ENCODE measurements around the gene DHX15.
A peak's percentile ranks its signal among the peaks of the same experiment; 100 is the strongest.

DHX15 gene

GRCh38 chr4:24550441-24551175 is 33.7 kb downstream of the DHX15 start:
- in situ Hi-C loops (cut with MboI; ENCODE audit: low sequenced_read_pairs), result no loop called here
- no peaks in the 10 kb centered on the region for H3K9me3 ChIP-seq
- peaks cover 70% of the 10 kb centered on the region for H3K36me3 ChIP-seq (replicated peaks)
- H3K27me3 ChIP-seq (ENCODE audit: low read depth), result no peaks in the 10 kb centered on the region
- DNase-seq (ENCODE audit: low spot score in 2 of 2), result no peak
- no peak overlapping the region for H3K4me3 ChIP-seq
- H3K4me1 ChIP-seq, result peaks cover 9% of the 10 kb centered on the region

DNA sequence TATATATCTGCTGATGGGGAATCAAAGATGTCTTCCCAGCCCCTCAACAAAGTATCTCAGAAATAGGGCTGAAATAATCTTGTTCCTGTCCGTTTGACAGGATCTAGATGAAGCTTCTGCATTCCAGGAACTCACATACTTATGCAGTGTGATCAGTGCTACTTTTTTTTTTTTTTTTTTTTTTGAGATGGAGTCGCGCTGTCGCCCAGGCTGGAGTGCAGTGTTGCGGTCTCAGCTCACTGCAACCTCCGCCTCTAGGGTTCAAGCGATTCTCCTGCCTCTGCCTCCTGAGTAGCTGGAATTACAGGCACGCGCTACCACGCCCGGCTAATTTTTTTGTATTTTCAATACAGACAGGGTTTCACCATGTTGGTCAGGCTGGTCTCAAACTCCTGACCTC is 36.4 kb downstream of the DHX15 start:
- Histone ChIP-seq H3K27me3 (ENCODE audit: low read depth) (no peaks in the 10 kb centered on the region), H3K9me3 (no peaks in the 10 kb centered on the region), H3K36me3 (replicated peaks) (peaks cover 63% of the 10 kb centered on the region), H3K4me1 (peaks cover 30% of the 10 kb centered on the region), H3K4me3 (no peak overlapping the region)
- in situ Hi-C loops (cut with MboI; ENCODE audit: low sequenced_read_pairs), result no loop called here
- DNase-seq (ENCODE audit: low spot score in 2 of 2), result no peak

DNA sequence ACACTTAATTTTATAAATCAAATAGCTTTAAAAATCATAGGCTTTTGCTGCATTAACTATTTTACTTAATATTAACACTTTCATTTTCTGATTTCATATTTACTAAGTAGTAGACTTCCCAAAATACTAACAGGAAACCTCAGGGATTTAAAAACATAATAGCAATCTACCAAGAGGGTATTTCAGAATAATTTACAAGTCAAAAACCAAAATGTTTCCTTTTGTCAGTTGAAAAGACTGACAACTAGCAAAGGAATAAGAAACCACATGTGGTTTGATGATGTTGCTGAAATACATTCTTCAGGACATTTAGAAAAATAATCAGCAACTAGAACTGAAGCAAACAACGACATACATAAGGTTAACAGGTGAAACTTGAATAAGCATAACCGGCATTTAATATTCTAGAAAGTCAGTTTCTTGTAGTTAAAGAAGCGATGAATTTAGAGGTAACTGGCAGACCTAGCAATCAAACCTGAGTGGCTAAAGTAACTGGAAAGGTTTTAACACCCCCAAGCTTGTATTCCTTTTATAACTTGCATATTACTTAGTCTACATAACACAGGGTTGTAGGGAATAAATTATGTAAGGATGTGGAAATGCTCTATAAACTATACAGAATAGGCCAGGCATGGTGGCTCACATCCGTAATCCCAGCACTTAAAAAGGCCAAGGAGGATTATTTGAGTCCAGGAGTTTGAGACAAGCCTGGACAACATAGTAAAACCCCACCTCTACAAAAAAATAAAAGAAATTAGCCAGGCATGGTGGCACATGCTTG is 40.0 kb downstream of the DHX15 start:
- DNase-seq (ENCODE audit: low spot score in 2 of 2), result peak in 1 of 2 experiments; percentile 69
- in situ Hi-C loops (cut with MboI; ENCODE audit: low sequenced_read_pairs), result no loop called here
- H3K4me1 ChIP-seq, result peaks cover 30% of the 10 kb centered on the region
- peaks cover 76% of the 10 kb centered on the region for H3K36me3 ChIP-seq (replicated peaks)
- H3K9me3 ChIP-seq, result no peaks in the 10 kb centered on the region
- no peak overlapping the region for H3K4me3 ChIP-seq
- H3K27me3 ChIP-seq (ENCODE audit: low read depth), result no peaks in the 10 kb centered on the region

GRCh38 chr4:24537025-24537424 is 47.3 kb downstream of the DHX15 start:
- H3K4me3 ChIP-seq, result no peak overlapping the region
- no peak for DNase-seq (ENCODE audit: low spot score in 2 of 2)
- no peaks in the 10 kb centered on the region for H3K27me3 ChIP-seq (ENCODE audit: low read depth)
- in situ Hi-C loops (cut with MboI; ENCODE audit: low sequenced_read_pairs), result no loop called here
- H3K4me1 ChIP-seq, result peaks cover 2% of the 10 kb centered on the region; the same call in 1 of the 2 replicates
- peaks cover 89% of the 10 kb centered on the region for H3K36me3 ChIP-seq (replicated peaks)
- H3K9me3 ChIP-seq, result no peaks in the 10 kb centered on the region

- H3K36me3 ChIP-seq (replicated peaks), result peaks cover 84% of the 10 kb centered on the region
- in situ Hi-C loops (cut with MboI; ENCODE audit: low sequenced_read_pairs), result no loop called here
- no peak for DNase-seq (ENCODE audit: low spot score in 2 of 2)
Observed at GRCh38 chr4:24535399-24535798, 49.0 kb downstream of the DHX15 start.

DNA sequence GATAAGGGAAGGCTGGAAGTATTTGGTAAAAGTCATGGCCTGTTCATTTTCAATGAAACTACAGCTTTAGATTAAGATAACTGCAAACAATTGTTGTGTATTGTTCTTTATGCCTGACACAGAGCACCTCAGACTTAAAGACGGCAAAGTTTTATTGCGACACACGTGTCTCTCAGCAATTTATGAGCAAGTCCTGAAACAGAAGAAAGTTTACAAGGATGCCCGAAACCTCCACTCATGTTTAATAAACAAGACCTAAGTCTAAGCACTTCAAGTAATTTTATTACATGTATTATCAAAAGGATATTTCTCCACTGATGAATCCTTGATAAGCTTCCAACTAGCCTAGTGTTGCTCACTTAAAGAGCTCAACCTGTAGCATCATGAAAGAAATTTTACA is 51.0 kb downstream of the DHX15 start:
- in situ Hi-C loops (cut with MboI; ENCODE audit: low sequenced_read_pairs), result no loop called here
- Histone ChIP-seq H3K9me3 (no peaks in the 10 kb centered on the region), H3K36me3 (replicated peaks) (peaks cover 85% of the 10 kb centered on the region), H3K27me3 (ENCODE audit: low read depth) (no peaks in the 10 kb centered on the region), H3K4me1 (peaks cover 2% of the 10 kb centered on the region; the same call in 1 of the 2 replicates), H3K4me3 (no peak overlapping the region)
- DNase-seq (ENCODE audit: low spot score in 2 of 2), result no peak

More at GRCh38 chr4:24535399-24535798, 49.0 kb downstream of the DHX15 start:
- Histone ChIP-seq H3K4me1 (peaks cover 2% of the 10 kb centered on the region; the same call in 1 of the 2 replicates), H3K4me3 (no peak overlapping the region), H3K27me3 (ENCODE audit: low read depth) (no peaks in the 10 kb centered on the region), H3K9me3 (no peaks in the 10 kb centered on the region)

GRCh38 chr4:24529555-24529954 is 54.8 kb downstream of the DHX15 start:
- in situ Hi-C loops (cut with MboI; ENCODE audit: low sequenced_read_pairs), result no loop called here
- peaks cover 87% of the 10 kb centered on the region for H3K36me3 ChIP-seq (replicated peaks)
- no peaks in the 10 kb centered on the region for H3K9me3 ChIP-seq
- H3K4me3 ChIP-seq, result no peak overlapping the region
- DNase-seq (ENCODE audit: low spot score in 2 of 2), result no peak
- peaks cover 2% of the 10 kb centered on the region; the same call in 1 of the 2 replicates for H3K4me1 ChIP-seq
- H3K27me3 ChIP-seq (ENCODE audit: low read depth), result no peaks in the 10 kb centered on the region

- peaks cover 78% of the 10 kb centered on the region for H3K36me3 ChIP-seq (replicated peaks)
Observed at GRCh38 chr4:24527371-24527770, 57.0 kb downstream of the DHX15 start.

GRCh38 chr4:24521544-24521943 is 62.8 kb downstream of the DHX15 start:
- peaks cover 63% of the 10 kb centered on the region for H3K36me3 ChIP-seq (replicated peaks)
- H3K27me3 ChIP-seq (ENCODE audit: low read depth), result no peaks in the 10 kb centered on the region
- in situ Hi-C loops (cut with MboI; ENCODE audit: low sequenced_read_pairs), result no loop called here

More at GRCh38 chr4:24527371-24527770, 57.0 kb downstream of the DHX15 start:
- Histone ChIP-seq H3K27me3 (ENCODE audit: low read depth) (no peaks in the 10 kb centered on the region), H3K9me3 (no peaks in the 10 kb centered on the region), H3K4me1 (no peaks in the 10 kb centered on the region), H3K4me3 (no peak overlapping the region)
- in situ Hi-C loops (cut with MboI; ENCODE audit: low sequenced_read_pairs), result no loop called here
- no peak for DNase-seq (ENCODE audit: low spot score in 2 of 2)

GRCh38 chr4:24519649-24520048 is 64.7 kb downstream of the DHX15 start:
- Histone ChIP-seq H3K36me3 (replicated peaks) (peaks cover 47% of the 10 kb centered on the region), H3K27me3 (ENCODE audit: low read depth) (no peaks in the 10 kb centered on the region), H3K4me1 (no peaks in the 10 kb centered on the region; the same call in 1 of the 2 replicates), H3K4me3 (no peak overlapping the region), H3K9me3 (no peaks in the 10 kb centered on the region)
- in situ Hi-C loops (cut with MboI; ENCODE audit: low sequenced_read_pairs), result no loop called here
- no peak for DNase-seq (ENCODE audit: low spot score in 2 of 2)

More at GRCh38 chr4:24521544-24521943, 62.8 kb downstream of the DHX15 start:
- Histone ChIP-seq H3K4me3 (no peak overlapping the region), H3K4me1 (no peaks in the 10 kb centered on the region; the same call in 1 of the 2 replicates), H3K9me3 (no peaks in the 10 kb centered on the region)
- DNase-seq (ENCODE audit: low spot score in 2 of 2), result no peak

DNA sequence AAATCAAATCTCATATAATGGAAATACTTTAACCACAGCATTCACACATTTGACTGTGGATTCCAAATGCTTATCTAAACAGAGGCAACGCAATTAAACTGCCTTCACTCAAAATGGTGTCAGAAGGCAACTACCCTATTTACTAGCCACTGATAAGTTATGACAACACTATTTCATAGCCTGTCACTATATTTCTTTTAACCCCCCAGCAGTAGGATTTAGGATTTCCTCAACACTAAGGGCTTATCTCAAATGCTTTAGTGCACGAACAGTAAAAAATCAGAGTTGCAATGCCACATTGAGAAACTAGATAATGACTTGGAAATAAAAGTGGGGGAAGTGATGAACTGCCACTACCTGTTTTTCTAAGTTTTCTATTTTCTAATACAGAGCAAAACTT is 66.7 kb downstream of the DHX15 start:
- in situ Hi-C loops (cut with MboI; ENCODE audit: low sequenced_read_pairs), result no loop called here
- no peak for DNase-seq (ENCODE audit: low spot score in 2 of 2)
- no peaks in the 10 kb centered on the region for H3K9me3 ChIP-seq
- no peak overlapping the region for H3K4me3 ChIP-seq
- H3K27me3 ChIP-seq (ENCODE audit: low read depth), result no peaks in the 10 kb centered on the region
- H3K36me3 ChIP-seq (replicated peaks), result peaks cover 35% of the 10 kb centered on the region
- no peaks in the 10 kb centered on the region; the same call in 1 of the 2 replicates for H3K4me1 ChIP-seq

- no peak overlapping the region for H3K4me3 ChIP-seq
- in situ Hi-C loops (cut with MboI; ENCODE audit: low sequenced_read_pairs), result no loop called here
- peaks cover 35% of the 10 kb centered on the region for H3K36me3 ChIP-seq (replicated peaks)
- no peaks in the 10 kb centered on the region for H3K9me3 ChIP-seq
- no peaks in the 10 kb centered on the region for H3K27me3 ChIP-seq (ENCODE audit: low read depth)
- no peaks in the 10 kb centered on the region; the same call in 1 of the 2 replicates for H3K4me1 ChIP-seq
- DNase-seq (ENCODE audit: low spot score in 2 of 2), result no peak
Observed at GRCh38 chr4:24516926-24517325, 67.4 kb downstream of the DHX15 start.

DNA sequence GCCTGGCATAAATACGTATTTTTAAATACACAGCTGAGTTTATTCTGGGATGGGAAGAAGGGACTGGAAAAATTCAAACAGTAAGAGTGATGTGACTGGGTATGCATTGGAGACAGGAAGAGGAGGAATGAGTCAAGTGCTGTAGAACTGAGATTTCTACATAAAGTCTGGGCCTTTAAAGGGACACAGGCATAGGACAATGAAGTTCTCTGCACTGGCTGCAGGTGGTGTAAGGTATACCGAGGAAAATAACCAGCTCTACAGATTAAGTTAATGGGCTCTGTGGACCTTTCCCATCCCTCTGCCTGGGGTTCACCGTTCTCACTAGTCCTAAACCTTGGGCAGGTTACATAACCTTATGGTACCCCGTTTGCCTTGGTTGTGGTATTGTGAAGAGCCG is 68.7 kb downstream of the DHX15 start:
- Histone ChIP-seq H3K9me3 (no peaks in the 10 kb centered on the region), H3K27me3 (ENCODE audit: low read depth) (no peaks in the 10 kb centered on the region), H3K4me3 (no peak overlapping the region), H3K36me3 (replicated peaks) (peaks cover 31% of the 10 kb centered on the region), H3K4me1 (no peaks in the 10 kb centered on the region; the same call in 1 of the 2 replicates)
- in situ Hi-C loops (cut with MboI; ENCODE audit: low sequenced_read_pairs), result no loop called here
- DNase-seq (ENCODE audit: low spot score in 2 of 2), result no peak

DNA sequence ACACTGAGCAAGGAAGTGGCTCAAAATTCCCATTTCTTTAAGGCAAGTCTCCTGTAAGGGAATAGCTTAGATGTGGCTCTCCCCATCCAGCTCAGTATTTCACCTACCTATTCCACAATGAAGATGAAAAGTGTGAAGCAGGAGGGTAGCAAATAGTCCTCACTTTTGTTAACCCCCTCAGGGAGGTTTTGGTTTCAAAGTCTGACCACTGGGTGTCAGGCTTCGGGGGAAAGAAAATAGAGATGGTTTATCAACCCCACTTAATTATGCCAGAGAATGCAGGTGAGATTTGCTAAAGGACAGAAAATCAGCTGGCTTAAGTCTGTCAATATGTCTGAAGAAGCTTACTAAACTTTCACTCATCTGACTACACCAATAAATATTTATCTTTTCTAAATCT is 69.5 kb downstream of the DHX15 start:
- H3K4me3 ChIP-seq, result no peak overlapping the region
- no peaks in the 10 kb centered on the region for H3K9me3 ChIP-seq
- H3K4me1 ChIP-seq, result no peaks in the 10 kb centered on the region
- no peaks in the 10 kb centered on the region for H3K27me3 ChIP-seq (ENCODE audit: low read depth)
- in situ Hi-C loops (cut with MboI; ENCODE audit: low sequenced_read_pairs), result no loop called here
- H3K36me3 ChIP-seq (replicated peaks), result peaks cover 26% of the 10 kb centered on the region
- no peak for DNase-seq (ENCODE audit: low spot score in 2 of 2)
